ENCODE measurements around the gene CST9L. TPM values are rescaled to one million over a fixed set of nuclear protein-coding genes. Genes with fewer than 3 reads are reported as not detected.

The CST9L gene
- total RNA-seq, 1 donor from 2014 or later = not detected

- H3K4me3 ChIP-seq = no peak overlapping the region
- ATAC-seq (no peak), DNase-seq (no peak)
- no peaks in the 10 kb centered on the region for H3K27me3 ChIP-seq
- no peaks in the 10 kb centered on the region for H3K36me3 ChIP-seq
- H3K4me1 ChIP-seq = no peaks in the 10 kb centered on the region
- H3K9me3 ChIP-seq = no peaks in the 10 kb centered on the region
- H3K27ac ChIP-seq = no peak overlapping the region
- TF ChIP-seq, protein P1, sequence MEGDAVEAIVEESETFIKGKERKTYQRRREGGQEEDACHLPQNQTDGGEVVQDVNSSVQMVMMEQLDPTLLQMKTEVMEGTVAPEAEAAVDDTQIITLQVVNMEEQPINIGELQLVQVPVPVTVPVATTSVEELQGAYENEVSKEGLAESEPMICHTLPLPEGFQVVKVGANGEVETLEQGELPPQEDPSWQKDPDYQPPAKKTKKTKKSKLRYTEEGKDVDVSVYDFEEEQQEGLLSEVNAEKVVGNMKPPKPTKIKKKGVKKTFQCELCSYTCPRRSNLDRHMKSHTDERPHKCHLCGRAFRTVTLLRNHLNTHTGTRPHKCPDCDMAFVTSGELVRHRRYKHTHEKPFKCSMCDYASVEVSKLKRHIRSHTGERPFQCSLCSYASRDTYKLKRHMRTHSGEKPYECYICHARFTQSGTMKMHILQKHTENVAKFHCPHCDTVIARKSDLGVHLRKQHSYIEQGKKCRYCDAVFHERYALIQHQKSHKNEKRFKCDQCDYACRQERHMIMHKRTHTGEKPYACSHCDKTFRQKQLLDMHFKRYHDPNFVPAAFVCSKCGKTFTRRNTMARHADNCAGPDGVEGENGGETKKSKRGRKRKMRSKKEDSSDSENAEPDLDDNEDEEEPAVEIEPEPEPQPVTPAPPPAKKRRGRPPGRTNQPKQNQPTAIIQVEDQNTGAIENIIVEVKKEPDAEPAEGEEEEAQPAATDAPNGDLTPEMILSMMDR (IDR thresholded peaks at IDR 0.05) = no peak
- intact Hi-C loops (cut with DNase I) = no loop called here
Measured at GRCh38 chr20:23608251-23608846, 40.1 kb upstream of the CST9L start.

GRCh38 chr20:23607497-23608245 is 39.4 kb upstream of the CST9L start:
- H3K9me3 ChIP-seq = no peaks in the 10 kb centered on the region
- no peak for DNase-seq
- no peaks in the 10 kb centered on the region for H3K4me1 ChIP-seq
- H3K36me3 ChIP-seq = no peaks in the 10 kb centered on the region
- H3K27me3 ChIP-seq = no peaks in the 10 kb centered on the region
- TF ChIP-seq, protein P1 (IDR thresholded peaks at IDR 0.05) = no peak
- H3K4me3 ChIP-seq = no peak overlapping the region
- intact Hi-C loops (cut with DNase I) = no loop called here
- H3K27ac ChIP-seq = no peak overlapping the region
- no peak for ATAC-seq

- no peaks in the 10 kb centered on the region for H3K9me3 ChIP-seq
- peak; percentile 93 for ATAC-seq
- TF ChIP-seq, protein P1 (IDR thresholded peaks at IDR 0.05) = peak; percentile 89
- intact Hi-C loops (cut with DNase I) = no loop called here
- H3K27ac ChIP-seq = no peak overlapping the region
- H3K27me3 ChIP-seq = no peaks in the 10 kb centered on the region
- H3K4me3 ChIP-seq = no peak overlapping the region
- H3K4me1 ChIP-seq = no peaks in the 10 kb centered on the region
- peak; percentile 88 for DNase-seq
- no peaks in the 10 kb centered on the region for H3K36me3 ChIP-seq
Measured at GRCh38 chr20:23606652-23607049, 38.4 kb upstream of the CST9L start.

DNA sequence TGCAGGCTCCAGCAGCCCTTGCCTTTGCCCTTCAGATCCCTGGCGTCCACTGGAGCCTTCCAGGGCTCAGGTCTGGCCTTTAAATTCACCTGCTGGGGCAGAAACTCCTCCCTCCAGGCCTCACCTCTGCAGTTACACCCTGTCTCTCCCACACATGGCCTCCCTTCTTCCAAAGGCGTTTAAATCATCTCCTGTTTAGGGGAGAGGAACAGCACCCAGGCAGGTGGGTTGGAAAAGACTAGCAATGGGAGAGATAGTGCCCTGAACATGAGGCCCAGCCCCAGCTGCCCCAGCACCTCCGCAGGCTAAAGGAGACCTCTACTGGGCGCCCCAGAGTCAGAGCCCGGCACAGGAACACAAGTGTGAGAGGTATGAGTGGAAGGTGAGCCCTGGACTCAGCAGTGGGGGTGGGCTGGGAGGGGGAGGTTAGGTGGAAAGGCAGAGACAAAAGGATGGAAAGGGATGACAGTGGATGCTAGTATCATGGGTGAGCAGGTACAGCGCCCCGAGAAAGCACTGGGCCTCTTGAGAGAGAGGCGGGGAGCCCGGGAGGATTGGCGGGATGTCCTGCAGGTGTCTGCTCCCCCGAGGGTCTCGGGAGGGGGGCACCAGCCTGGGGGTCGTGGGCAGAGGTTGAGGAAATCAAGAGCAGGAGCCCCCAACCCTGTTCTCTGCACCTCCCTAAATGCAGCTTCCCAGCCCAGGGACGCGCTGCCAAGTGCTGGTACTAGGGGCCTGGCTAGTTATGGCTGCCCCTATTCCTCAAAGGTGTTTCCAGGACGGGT is 37.8 kb upstream of the CST9L start, which contains the start of gene CST9:
CST9 (minus strand) TSS at position 51 of the 785 bp plus-strand sequence. CDS start 53 bp downstream, outside the sequence.
- Histone ChIP-seq H3K27me3 (no peaks in the 10 kb centered on the region), H3K9me3 (no peaks in the 10 kb centered on the region), H3K4me3 (no peak within 1 kb of the TSS), H3K36me3 (no peaks in the 10 kb centered on the region), H3K27ac (no peak within 1 kb of the TSS), H3K4me1 (no peaks in the 10 kb centered on the region)
- intact Hi-C loops (cut with DNase I) = no loop called here
- TF ChIP-seq, protein P1 (IDR thresholded peaks at IDR 0.05) = no peak
- DNase-seq (no peak), ATAC-seq (no peak)

DNA sequence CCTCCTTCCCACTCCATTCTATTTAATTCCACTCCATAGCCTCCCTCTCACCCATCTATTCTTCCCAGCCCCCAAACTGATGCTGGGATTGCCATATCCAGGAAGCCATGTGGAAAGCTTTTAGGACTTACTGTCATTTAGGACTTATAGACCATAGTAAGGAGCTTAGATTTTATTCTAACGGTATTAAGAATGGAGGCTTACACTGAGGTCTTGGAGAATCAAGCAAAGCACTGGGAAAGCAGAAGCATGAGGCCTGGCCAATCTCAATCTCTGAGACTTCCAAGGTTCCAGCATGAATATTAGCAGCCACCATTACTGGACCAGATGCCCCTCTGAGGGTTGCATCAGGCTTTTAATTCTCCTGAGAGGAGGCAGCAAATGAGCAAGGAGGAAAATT is 36.0 kb upstream of the CST9L start:
- H3K36me3 ChIP-seq = no peaks in the 10 kb centered on the region
- H3K4me1 ChIP-seq = no peaks in the 10 kb centered on the region
- H3K4me3 ChIP-seq = no peak overlapping the region
- H3K27me3 ChIP-seq = no peaks in the 10 kb centered on the region
- no peak overlapping the region for H3K27ac ChIP-seq
- ATAC-seq (no peak), DNase-seq (no peak)
- TF ChIP-seq, protein P1 (IDR thresholded peaks at IDR 0.05) = no peak
- intact Hi-C loops (cut with DNase I) = no loop called here
- no peaks in the 10 kb centered on the region for H3K9me3 ChIP-seq

Data from upper lobe of right lung (tissue), 1 donor.